ENCODE measurements around the gene DCHS1.

Gene DCHS1

GRCh38 chr11:6646918-6647679 is 8.5 kb downstream of the DCHS1 start:
- DNase-seq (ENCODE audit: low read depth in 2 of 2, low spot score in 1 of 2), result no peak

GRCh38 chr11:6646576-6646917 is 9.1 kb downstream of the DCHS1 start:
- no peak for DNase-seq (ENCODE audit: low read depth in 2 of 2, low spot score in 1 of 2)

DNA sequence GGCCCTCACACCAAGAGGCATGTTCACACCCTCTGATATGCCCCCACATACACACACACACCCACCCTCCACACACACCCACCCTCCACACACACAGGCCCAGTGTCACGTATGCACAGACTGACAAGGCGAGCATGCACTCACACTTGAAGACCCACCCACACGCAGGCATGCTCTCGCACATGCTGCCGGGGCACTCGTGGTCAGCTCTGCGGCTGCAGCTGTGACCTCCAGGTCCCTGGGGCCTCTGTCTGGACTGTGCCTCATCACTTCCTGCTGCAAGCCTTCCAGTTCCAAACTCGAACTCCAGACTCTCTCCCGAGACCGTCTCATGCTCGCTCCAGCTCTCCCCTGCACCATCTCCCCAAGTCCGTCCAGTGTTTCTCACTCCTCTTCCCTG is 9.5 kb downstream of the DCHS1 start:
- DNase-seq (ENCODE audit: low read depth in 2 of 2, low spot score in 1 of 2), result no peak

DNA sequence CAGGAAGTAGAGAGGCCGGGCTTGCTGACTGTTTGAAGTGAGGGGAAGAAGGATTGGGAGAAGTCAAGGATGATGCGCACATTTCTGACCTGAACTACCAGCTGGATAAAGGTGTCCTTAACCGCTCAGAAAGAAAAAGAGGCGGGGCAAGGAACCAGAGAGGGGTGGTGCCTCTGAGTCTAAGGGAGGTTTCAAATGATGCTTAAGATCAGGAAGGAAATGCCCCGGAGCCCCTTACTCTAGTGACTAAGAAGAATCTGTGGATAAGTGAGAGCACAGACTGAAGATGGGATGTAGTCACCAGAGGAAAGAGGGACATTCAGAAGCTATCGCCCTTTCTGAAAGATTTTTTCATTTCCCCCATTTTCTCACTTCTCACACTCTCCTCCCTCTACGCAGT is 12.7 kb downstream of the DCHS1 start:
- no peak for DNase-seq (ENCODE audit: low read depth in 2 of 2, low spot score in 1 of 2)

GRCh38 chr11:6640985-6641701 is 14.5 kb downstream of the DCHS1 start:
- no peak for DNase-seq (ENCODE audit: low read depth in 2 of 2, low spot score in 1 of 2)

- no peak for DNase-seq (ENCODE audit: low read depth in 2 of 2, low spot score in 1 of 2)
These were observed 15.3 kb downstream of the DCHS1 start for GRCh38 chr11:6640036-6640984.

DNA sequence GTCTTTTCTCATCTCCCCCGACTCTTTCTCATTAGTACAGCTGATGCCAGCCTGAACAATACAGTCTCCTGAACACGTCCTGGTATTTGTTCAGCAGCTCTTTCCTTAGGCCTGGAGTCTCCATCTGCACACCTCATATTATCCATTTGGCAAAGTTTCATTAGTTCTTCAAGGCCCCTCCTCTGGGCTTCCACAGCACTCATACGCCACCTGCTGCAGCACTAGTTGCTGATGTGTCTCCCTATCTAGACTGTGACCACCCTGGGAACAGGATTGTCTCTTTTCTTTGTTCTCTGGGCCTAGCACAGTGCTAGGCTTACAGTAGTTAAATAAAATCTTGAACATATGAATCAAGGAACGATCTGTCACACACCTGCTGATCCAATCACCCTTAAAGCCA is 17.2 kb downstream of the DCHS1 start:
- no peak for DNase-seq (ENCODE audit: low read depth in 2 of 2, low spot score in 1 of 2)

DNA sequence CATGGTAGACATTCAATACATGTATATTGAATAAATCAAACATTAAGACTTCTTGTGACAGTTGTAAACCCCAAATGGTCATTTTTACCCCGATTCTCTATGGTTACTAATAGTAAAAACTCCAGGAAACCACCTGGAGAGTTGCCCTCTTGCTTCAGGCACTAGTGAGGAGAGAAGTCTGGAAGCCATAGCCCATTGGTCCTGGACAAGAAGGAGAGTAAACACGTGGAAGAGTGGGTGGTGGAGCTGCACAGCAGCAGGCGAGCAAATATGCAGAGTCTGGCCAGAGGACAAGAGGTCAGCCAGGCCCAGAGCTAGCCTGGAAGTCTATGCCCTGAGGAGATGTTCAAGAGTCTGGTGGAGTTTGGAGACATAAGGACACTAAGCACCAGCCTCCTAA is 17.7 kb downstream of the DCHS1 start:
- DNase-seq (ENCODE audit: low read depth in 2 of 2, low spot score in 1 of 2), result no peak

DNA sequence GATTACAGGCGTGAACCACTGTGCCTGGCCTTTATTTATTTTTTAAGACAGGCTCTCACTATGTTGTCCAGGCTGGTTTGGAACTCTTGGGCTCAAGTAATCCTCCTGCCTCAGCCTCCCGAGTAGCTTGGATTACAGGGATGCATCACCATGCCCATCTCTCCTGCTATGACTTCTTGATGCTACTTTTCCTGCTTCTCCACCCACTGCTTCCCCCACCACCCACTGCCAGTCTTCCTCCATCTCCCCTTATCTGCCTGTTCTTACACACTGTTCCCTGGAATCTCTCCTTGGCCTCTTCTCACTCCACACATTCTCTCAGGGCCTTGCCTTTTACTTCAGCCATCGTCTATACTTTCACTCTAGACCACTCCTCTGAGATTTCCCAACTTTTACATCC is 19.1 kb downstream of the DCHS1 start:
- DNase-seq (ENCODE audit: low read depth in 2 of 2, low spot score in 1 of 2), result no peak

GRCh38 chr11:6635082-6635932 is 20.3 kb downstream of the DCHS1 start:
- DNase-seq (ENCODE audit: low read depth in 2 of 2, low spot score in 1 of 2), result no peak

DNA sequence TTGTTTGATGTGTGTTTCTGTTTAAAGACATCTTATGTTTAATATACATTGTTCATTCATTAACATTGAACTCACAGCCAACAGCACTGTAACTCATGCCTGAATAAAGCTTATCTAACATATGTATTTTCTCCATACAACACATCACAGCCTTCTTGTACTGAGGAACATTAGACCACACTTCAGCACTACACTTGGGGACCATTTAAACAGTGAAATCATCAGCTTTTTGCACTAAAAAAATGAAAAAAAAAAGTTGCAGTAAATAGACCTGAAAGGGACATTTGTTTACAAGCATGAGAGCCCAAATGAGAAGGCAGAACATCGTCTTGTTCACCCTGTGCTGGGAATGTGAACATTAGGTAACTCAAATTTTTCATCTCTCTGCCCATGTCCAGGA is 21.1 kb downstream of the DCHS1 start:
- DNase-seq (ENCODE audit: low read depth in 2 of 2, low spot score in 1 of 2), result no peak

DNA sequence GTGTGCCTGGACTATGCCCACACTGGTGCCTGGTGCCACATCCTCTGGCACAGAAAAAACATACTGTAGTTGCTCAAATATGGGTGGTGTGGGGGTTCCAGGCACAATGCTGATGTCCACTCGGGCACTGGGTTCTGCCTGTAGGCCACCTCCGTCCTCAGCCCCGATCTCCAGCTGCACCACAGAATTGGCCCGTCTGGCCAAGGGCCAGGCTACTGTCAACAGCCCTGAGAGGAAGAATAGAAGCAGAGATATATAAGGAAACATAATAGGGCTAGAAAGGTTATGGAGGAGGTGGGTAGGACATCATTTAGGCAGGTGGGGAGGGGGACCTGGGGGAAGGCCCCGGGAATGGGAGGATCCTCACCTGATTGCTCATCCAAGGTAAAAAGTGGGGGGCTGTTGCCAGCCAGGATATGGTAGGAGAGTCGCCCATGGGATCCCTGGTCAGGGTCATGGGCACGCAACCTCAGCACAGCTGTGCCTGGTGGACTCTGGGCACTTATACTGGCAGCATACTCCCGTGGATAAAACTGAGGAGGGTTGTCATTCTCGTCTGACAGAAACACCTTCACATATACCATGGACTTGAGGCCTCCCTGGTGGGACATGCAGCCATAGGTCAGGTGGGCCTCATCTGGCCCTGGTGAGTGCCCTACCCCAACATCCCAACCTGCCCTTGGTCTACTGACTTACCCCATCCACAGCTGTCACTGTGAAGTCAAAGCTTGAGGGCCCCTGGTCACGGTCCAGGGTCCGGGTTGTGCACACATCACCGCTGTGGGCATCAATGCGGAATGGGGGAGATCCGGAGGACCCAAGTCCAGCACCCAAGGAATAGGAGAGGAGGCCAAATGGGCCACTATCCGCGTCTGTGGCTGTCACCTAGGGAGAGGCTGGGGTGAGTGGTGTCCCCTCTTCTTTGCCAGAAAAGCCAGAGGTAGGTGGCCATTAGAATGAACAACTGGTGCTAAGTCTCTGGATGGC is 21.9 kb downstream of the DCHS1 start:
- DNase-seq (ENCODE audit: low read depth in 2 of 2, low spot score in 1 of 2), result no peak

- no peak for DNase-seq (ENCODE audit: low read depth in 2 of 2, low spot score in 1 of 2)
These were observed 23.2 kb downstream of the DCHS1 start for GRCh38 chr11:6632116-6633073.

- no peak for DNase-seq (ENCODE audit: low read depth in 2 of 2, low spot score in 1 of 2)
These were observed 24.2 kb downstream of the DCHS1 start for GRCh38 chr11:6631361-6631890.

GRCh38 chr11:6630632-6631291 is 24.8 kb downstream of the DCHS1 start:
- no peak for DNase-seq (ENCODE audit: low read depth in 2 of 2, low spot score in 1 of 2)

GRCh38 chr11:6629892-6630631 is 25.5 kb downstream of the DCHS1 start:
- DNase-seq (ENCODE audit: low read depth in 2 of 2, low spot score in 1 of 2), result no peak

DNA sequence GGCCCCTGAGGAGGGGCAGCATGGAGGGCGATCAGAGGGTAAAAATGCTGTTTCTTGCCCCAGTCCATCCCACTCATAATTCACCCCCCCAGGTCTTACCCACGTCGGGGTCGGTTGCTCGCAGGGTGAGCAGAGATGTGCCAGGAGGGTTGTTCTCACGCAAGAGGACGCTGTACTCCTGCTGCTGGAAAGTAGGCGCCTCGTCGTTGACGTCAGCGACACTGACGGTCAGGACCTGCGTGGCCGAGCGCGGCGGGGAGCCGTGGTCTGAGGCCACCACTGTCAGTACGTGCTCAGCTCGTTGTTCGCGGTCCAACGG is 26.1 kb downstream of the DCHS1 start:
- DNase-seq (ENCODE audit: low read depth in 2 of 2, low spot score in 1 of 2), result no peak
